Mesodermal cell (in vitro differentiated cells): ENCODE results near the gene ZGPAT.
"Not testable (repeated sequence)": the region's sequence is repeated elsewhere in the genome, so short reads cannot be mapped to it uniquely, and the experiment has no call there.

ENCODE experiments used
- H3K27ac ChIP-seq: 2 replicates; pipeline ENCODE4 v1.7.0; 2013; ENCODE audit warnings: mild to moderate bottlenecking, low read depth, low read length, moderate library complexity; ENCODE audit not compliant: severe bottlenecking
- H3K36me3 ChIP-seq: 2 replicates; pipeline ENCODE4 v1.7.1; 2013; ENCODE audit warnings: mild to moderate bottlenecking, low read length, moderate library complexity; ENCODE audit not compliant: control insufficient read depth, insufficient read depth
- H3K4me1 ChIP-seq: one replicate; pipeline ENCODE4 v1.7.1; 2013; ENCODE audit warnings: mild to moderate bottlenecking, low read length; ENCODE audit not compliant: insufficient read depth, control insufficient read depth, poor library complexity, severe bottlenecking
- H3K4me3 ChIP-seq: 2 replicates; pipeline ENCODE4 v1.7.0; 2013; ENCODE audit warnings: low read length, control low read depth, mild to moderate bottlenecking; ENCODE audit not compliant: insufficient read depth, poor library complexity, severe bottlenecking; ENCODE audit errors: extremely low read depth
- H3K9me3 ChIP-seq: 2 replicates; pipeline ENCODE4 v1.7.1; 2013; ENCODE audit warnings: mild to moderate bottlenecking, low read length, moderate library complexity; ENCODE audit not compliant: control insufficient read depth
- WGBS, 2 experiments: methylation state at CpG; one replicate each; pipeline ENCODE4 v1.1.5; 2013; ENCODE audit warnings: missing lambda C conversion rate in 2 of 2; ENCODE audit not compliant: insufficient coverage in 2 of 2; 5-methylcytosine and 5-hydroxymethylcytosine counted together

Gene ZGPAT

DNA sequence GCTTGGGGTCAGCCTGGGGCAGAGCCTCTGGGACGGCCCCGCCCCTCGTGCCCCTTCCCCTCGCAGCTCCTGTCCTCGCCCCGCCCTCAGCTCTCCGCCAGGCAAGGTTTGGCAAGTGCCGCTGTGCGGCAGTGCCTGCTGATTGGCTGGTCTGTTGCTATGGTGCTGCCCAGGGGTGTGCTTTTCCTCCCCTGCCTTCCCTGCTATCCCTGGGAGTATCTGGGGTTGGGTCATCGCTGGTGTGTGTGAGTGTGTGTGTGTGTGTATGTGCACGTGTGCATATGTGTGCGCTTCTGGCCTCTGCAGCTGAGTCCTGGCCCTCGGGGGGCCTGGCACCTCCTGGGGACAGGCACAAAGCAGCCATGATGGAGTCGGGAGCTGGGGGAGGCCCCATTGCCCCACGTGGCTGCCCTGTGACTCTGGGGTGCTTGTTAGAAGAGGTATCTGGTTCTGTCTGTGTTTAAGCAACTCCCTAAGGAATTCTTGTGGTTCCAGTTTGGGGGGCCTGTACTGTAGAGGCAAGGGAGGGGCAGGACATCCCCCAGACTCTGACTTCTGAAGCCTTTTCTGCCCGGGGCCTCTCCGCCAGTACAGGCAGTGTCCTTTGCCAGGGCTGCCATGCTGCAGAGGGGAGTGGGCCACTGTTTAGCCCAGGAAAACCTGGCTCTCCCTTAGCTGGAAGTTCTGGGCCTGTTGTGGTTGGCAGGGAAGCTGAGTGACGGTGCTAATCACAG lies 42.8 kb upstream of the ZGPAT start:
- WGBS, 2 experiments: 78 to 84% methylated on average over 11 to 13 of the region's 18 CpGs
- Histone ChIP-seq H3K4me1 (no peaks in the 10 kb centered on the region), H3K4me3 (no peak overlapping the region), H3K9me3 (no peaks in the 10 kb centered on the region), H3K36me3 (peaks cover 75% of the 10 kb centered on the region), H3K27ac (no peak overlapping the region)

DNA sequence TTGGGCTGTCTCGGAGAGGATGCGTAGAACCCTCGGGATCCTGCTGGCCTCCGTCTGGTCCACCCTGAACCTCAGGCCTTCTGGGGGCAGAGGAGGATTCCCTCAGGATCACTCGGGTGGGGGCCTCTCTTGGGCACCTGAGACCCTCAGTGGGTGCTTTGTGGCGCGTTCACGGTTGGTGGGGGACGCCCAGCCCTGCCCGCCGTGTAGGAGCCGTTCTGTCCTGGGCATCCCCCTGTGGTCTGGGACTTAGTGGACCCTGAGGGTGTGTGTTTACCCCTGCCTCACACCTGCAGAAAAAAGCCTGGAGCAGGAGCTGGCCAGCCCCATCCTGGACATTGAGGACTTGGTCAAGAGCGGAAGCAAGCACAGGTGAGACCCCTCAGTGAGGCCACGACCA lies 42.1 kb upstream of the ZGPAT start:
- H3K4me3 ChIP-seq: no peak overlapping the region
- H3K36me3 ChIP-seq: peaks cover 73% of the 10 kb centered on the region
- 97 to 99% methylated on average over 13 to 14 of the region's 14 CpGs for WGBS, 2 experiments
- H3K9me3 ChIP-seq: no peaks in the 10 kb centered on the region
- no peak overlapping the region for H3K27ac ChIP-seq
- no peaks in the 10 kb centered on the region for H3K4me1 ChIP-seq

DNA sequence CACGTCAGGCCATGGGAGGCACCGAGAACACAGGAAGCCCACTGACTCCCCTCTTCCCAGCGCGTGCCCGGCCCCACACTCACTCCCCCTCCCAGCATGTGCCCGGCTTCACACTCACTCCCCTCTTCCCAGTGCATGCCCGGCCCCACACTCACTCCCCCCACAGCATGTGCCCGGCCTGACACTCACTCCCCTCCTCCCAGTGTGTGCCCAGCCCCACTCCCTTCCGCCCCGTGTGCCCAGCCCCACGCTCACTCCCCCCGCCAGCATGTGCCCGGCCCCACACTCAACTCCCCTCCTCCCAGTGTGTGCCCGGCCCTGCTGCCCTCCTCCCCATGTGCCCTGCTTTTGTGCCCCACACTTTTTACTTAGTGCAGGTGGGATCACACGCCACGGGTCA lies 40.0 kb upstream of the ZGPAT start:
- WGBS, 2 experiments: 93 to 95% methylated on average over 6 to 14 of the region's 16 CpGs
- Histone ChIP-seq H3K36me3 (peaks cover 60% of the 10 kb centered on the region), H3K4me3 (no peak overlapping the region), H3K4me1 (no peaks in the 10 kb centered on the region), H3K27ac (no peak overlapping the region), H3K9me3 (no peaks in the 10 kb centered on the region)

DNA sequence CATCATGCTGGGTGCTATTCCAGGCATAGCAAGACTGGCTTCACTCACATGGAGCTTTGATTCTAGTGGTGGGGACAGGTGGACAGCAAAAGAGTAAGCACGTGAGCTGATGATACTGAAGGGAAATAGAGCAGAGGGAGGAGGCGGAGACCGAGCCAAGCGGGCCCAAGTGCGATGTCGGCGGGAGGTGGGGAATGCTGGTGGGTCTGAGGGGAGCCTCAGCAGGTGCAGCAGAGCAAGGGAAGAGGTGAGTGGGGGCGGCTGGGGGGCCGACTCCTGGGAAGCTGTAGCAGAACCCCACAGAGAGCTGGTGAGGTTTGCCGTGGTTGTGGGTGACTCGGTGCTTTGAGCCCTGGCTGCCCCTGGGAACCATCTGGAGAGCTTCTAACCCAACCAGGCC lies 39.5 kb upstream of the ZGPAT start:
- H3K9me3 ChIP-seq: no peaks in the 10 kb centered on the region
- WGBS, 2 experiments: 97% methylated on average over 8 of the region's 11 CpGs; no CpG with 5 or more reads in 1 of the 2 experiments
- no peak overlapping the region for H3K27ac ChIP-seq
- H3K4me1 ChIP-seq: no peaks in the 10 kb centered on the region
- H3K4me3 ChIP-seq: no peak overlapping the region
- H3K36me3 ChIP-seq: peaks cover 58% of the 10 kb centered on the region

DNA sequence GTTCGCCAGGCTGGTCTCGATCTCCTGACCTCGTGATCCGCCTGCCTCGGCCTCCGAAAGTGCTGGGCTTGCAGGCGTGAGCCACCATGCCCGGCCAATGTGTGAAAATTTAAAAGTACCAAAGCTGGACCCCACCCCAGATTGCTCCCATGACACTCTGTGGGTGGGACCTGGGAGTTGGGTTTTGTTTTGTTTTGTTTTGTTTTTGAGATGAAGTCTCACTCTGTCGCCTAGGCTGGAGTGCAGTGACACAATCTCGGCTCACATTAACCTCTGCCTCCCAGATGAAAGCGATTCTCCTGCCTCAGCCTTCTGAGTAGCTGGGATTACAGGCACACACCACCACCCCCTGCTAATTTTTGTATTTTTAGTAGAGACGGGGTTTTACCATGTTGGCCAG lies 36.1 kb upstream of the ZGPAT start:
- WGBS, 2 experiments: 100% methylated on average over 2 to 7 of the region's 12 CpGs
- H3K9me3 ChIP-seq, H3K4me3 ChIP-seq, H3K27ac ChIP-seq, H3K4me1 ChIP-seq: not testable (repeated sequence)
- peaks cover 57% of the 10 kb centered on the region for H3K36me3 ChIP-seq

DNA sequence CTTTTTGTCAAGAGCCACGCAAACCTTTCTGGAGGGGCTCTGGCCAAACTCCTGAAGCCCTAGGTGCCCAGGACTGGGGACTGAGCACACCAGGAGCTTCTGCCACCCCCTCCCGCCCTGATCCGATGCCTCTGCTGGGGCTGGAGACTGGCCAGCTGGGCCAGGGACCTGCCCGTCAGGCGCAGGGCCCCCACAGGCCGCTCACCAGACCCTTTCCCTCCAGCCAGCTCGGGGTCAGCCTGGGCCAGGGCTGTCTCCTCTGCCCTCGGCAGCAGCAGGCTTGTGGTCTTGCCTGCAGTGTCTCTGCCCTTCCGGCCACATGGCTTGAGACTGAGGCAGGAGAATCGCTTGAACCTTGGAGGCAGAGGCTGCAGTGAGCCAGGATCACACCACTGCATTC lies 35.2 kb upstream of the ZGPAT start:
- H3K36me3 ChIP-seq: peaks cover 51% of the 10 kb centered on the region
- 91% methylated on average over 10 of the region's 10 CpGs for WGBS, 2 experiments
- H3K27ac ChIP-seq: no peak overlapping the region
- H3K4me3 ChIP-seq: no peak overlapping the region
- no peaks in the 10 kb centered on the region for H3K4me1 ChIP-seq
- H3K9me3 ChIP-seq: no peaks in the 10 kb centered on the region

DNA sequence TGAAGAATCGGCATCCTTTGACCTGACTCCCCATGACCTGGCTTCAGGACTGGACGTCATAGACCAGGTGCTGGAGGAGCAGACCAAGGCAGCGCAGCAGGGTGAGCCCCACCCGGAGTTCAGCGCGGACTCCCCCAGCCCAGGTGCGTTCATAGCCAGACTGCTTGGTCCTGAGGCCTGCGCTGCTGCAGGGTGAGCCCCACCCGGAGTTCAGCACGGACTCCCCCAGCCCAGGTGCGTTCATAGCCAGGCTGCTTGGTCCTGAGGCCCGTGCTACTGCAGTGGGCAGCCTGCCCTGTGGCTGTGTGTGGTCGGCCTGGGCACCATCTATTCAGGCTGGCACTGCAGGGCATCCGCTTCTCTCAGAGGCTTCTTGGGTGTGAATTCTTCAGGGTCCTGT lies 33.9 kb upstream of the ZGPAT start:
- no peak overlapping the region for H3K4me3 ChIP-seq
- WGBS, 2 experiments: 96% methylated on average over 13 of the region's 14 CpGs
- H3K27ac ChIP-seq: no peak overlapping the region
- H3K36me3 ChIP-seq: peaks cover 38% of the 10 kb centered on the region
- H3K4me1 ChIP-seq: no peaks in the 10 kb centered on the region
- no peaks in the 10 kb centered on the region for H3K9me3 ChIP-seq

DNA sequence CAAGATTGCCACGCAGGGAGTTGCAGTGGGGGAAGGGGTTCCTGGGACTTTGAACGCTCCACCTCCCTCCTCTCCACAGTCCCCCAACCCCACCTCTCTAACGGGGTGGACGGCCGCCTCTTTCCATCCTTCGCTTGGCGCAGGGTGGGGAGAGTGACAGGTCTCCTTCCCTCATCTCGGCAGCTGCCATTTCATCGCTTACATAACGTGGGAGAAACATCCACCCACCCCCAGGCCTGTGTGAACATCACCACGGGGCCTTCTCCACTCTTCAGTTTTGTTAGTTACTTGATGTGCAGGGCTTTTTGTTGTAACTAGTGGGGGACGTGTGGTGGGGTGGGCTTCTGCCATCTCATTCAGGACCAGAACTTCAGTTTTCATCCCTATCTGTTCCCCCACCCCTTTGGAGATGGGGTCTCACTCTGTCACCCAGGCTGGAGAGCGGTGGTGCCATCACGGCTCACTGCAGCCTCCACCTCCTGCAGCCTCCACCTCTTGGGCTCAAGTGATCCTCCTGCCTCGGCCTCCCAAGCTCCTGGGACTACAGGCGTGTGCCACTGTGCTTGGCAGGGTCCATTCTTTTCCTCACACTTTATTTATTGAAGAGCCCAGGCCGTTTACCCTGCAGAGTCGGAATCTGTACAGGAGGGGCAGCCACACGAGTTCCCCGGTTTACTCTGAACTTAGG lies 32.0 kb upstream of the ZGPAT start:
- Histone ChIP-seq H3K27ac (no peak overlapping the region), H3K4me3 (no peak overlapping the region), H3K36me3 (peaks cover 39% of the 10 kb centered on the region), H3K9me3 (no peaks in the 10 kb centered on the region), H3K4me1 (no peaks in the 10 kb centered on the region)
- WGBS, 2 experiments: 93 to 95% methylated on average over 9 to 16 of the region's 20 CpGs

DNA sequence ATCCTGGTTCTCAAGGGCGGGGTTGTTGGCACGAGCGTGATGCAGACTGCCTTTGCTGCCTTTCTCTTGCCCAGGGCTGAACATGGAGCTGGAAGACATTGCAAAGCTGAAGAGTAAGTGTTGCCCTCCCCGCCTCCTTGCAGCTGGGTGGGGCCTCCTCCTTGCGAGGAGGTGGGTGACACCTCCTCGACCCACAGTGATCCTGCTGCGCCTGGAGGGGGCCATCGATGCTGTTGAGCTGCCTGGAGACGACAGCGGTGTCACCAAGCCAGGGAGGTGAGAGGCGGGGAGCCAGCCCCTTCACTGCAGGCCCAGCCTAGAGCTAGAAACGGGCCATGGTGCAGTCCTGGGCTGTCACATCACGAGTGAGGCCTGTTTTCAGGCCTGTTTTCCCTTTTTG lies 29.8 kb upstream of the ZGPAT start:
- Histone ChIP-seq H3K4me1 (peaks cover 11% of the 10 kb centered on the region), H3K27ac (no peak overlapping the region), H3K9me3 (no peaks in the 10 kb centered on the region), H3K4me3 (no peak overlapping the region), H3K36me3 (peaks cover 33% of the 10 kb centered on the region)
- 89 to 93% methylated on average over 12 to 13 of the region's 13 CpGs for WGBS, 2 experiments

DNA sequence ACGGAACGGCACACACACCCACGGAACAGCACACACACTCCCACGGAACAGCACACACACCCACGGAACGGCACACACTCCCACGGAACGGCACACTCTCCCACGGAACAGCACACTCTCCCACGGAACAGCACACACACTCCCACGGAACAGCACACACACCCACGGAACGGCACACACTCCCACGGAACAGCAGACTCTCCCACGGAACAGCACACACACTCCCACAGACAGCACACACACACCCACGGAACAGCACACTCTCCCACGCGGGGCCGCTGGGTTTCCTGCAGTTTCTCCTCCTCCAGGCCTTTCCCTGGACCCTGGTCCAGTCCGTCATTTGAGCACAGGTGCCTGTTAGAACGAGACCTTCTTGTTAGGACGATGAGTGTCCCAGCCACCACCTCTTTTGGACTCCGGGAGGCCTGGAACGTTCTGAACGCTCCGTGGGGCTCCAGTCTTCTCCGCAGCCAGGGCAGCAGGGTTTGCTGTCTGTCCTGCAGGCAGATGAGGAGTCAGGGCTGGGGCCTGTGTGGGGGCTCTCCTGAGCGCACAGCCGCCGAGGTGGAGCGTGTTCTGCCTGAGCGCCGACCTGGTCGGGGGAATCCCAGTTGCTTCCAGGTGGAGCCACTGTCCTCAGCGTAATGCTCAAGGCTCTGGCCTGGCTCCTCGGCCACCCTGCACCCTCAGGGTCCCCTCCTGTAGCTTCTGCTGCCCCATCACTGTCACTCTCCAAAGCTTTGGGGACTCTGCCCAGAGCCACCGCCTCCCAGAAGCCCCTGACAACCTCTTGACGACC lies 29.0 kb upstream of the ZGPAT start:
- H3K4me3 ChIP-seq: no peak overlapping the region
- no peak overlapping the region for H3K27ac ChIP-seq
- peaks cover 11% of the 10 kb centered on the region for H3K4me1 ChIP-seq
- H3K36me3 ChIP-seq: peaks cover 28% of the 10 kb centered on the region
- H3K9me3 ChIP-seq: no peaks in the 10 kb centered on the region
- 90 to 94% methylated on average over 31 to 37 of the region's 38 CpGs for WGBS, 2 experiments
